HG03280 (cell line): ENCODE data around the gene TMED1.

ENCODE experiments used
- ATAC-seq: cut with Tn5 transposase; IDR thresholded peaks from one replicate; pipeline ENCODE4 v1.9.1; 2021; ENCODE audit warnings: mild to moderate bottlenecking, moderate library complexity; ENCODE audit not compliant: unreplicated experiment

The TMED1 gene

DNA sequence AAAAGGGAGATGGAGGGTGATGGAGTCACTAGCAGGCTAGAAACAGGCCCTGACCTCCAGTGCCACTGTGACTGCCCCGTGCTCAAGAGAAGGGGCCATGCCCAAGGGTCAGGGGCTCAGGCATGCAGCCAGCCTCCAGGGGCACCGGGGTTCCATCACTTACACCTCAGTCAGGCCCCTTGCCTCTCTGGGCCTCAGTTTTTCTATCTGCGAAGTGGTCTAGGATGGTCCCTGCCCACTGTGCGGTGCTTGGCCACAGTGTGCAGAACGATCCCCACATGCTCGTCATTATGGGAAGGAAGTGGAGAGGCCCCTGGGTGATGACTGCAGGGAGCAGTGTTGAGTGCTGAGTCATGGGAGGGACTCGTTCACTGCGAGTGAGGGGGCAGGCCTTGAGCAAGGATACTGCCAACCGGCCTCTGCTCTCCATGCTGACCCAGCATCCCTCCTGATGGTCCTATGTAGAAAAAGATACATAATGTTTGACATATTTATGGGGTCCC, 23.1 kb downstream of the TMED1 start:
- ATAC-seq = no peak

DNA sequence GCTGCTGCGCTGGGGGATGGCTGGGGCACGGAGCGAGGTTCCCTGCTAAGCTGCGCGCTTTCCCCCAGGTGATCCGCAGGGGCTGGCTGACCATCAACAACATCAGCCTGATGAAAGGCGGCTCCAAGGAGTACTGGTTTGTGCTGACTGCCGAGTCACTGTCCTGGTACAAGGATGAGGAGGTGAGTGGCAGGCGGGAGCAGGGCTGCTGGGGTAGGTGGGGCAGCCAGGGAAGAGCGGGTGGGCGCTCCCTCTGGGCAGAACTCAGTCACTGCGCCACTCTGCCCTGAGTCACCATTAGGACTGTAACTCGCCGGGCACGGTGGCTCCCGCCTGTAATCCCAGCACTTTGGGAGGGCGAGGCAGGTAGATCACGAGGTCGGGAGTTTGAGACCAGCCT, 23.8 kb downstream of the TMED1 start:
- no peak for ATAC-seq

- ATAC-seq = no peak
Measured at GRCh38 chr19:10811391-10812111, 24.5 kb downstream of the TMED1 start.

- ATAC-seq = no peak
Measured at GRCh38 chr19:10809651-10810285, 26.2 kb downstream of the TMED1 start.

GRCh38 chr19:10808937-10809649, 26.9 kb downstream of the TMED1 start:
- no peak for ATAC-seq

DNA sequence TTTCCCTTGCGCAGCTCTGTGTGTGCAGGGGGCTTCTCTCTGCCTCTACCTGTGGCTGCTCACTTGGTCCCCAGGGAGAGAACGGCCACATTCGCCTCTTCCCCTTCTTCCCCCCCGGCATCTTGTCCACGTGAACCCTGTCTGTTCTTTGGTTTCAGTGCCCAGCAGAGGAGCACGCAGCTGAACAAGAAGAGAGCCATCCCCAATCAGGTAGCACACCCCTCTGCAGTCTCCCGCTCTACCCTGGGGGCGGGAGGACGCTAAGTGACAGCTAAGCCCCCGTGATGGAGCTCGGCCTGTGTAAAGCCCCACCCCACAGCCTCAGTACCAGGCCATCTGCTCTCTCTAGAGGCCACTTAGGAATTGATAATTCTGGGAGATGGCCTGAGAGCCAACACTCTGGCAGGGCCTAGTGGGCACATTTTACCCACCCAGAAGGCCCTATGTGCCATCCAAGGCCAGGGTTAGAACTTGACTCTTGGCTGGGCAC, 30.2 kb downstream of the TMED1 start:
- ATAC-seq = no peak

GRCh38 chr19:10805065-10805757, 30.8 kb downstream of the TMED1 start:
- ATAC-seq = no peak

DNA sequence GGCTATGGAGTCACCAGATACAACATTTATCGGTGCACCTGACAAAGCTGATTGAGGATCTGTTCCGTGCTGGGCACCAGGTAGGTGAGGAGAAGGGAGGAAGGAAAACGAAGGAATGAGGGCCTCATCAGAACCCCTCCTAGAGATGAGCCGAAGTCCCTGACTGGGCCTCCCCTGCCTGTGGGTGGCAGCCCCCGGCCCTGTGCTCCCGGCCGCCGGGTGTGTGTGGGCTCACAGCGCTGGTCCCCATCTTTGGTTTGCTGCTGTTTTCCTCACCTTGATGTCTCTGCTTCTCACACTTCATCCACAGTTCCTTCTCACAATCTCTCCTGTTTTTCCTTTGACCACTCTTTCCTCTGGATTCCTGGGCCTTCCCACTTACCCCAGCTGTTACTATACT, 32.8 kb downstream of the TMED1 start:
- ATAC-seq = no peak

DNA sequence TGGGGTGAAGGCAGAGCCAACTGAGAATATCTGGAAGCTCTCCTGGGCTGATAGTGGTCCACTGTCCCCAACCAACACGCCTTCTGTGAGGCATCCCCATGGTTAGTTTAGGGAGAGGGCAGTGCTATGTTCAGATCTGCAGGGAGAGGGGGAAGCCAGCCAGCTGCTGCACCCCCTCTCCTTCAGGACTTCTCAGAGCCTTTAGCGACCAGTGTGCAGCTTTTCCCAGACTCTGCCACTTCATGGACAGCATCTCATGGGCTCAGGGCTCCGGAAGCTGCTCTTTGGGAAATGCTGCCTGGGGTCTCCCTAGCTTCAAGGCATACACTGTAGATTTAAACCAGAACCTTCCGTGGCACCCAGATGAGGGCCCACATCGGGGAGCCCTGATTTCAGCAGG, 33.5 kb downstream of the TMED1 start:
- ATAC-seq = no peak

- ATAC-seq = no peak
Measured at GRCh38 chr19:10800488-10800887, 35.5 kb downstream of the TMED1 start.

DNA sequence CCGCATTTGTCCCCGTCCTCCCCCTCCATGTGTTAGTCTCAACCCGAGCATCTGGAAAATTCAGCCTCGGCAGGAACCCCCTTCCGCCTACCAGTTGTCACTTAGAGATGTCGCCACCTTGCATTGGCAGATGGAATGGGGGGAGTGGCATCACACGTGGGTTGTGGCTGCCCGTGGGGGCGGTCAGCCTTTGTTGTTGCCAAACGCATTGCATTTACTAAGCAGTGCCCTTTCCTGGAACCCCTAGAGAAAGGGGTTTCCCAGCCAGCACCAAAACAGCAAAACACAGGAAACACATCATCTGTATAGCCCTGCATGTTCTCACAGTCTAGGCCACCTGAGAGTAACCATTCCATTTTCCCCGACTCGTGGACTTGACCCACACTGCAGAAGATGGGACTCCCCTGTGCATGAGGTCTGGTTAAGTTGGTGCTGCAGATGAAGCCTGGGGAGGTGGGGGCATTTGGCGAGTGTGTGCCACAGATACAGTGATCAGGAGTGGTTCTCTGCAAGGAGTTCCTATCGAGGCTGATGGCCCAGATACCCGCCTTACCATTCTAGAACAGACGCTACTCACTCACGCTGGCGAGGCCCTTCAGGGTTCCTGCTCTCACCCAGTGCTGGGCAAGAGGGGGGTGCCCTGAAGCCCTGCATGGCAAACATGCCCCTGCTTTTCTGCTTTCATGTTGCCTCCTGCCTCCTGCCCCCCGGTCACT, 38.3 kb downstream of the TMED1 start:
- ATAC-seq = no peak

- ATAC-seq = no peak
Measured at GRCh38 chr19:10797078-10797477, 38.9 kb downstream of the TMED1 start.

GRCh38 chr19:10796653-10797052, 39.4 kb downstream of the TMED1 start:
- ATAC-seq = no peak

- no peak for ATAC-seq
Measured at GRCh38 chr19:10789866-10790265, 46.1 kb downstream of the TMED1 start.

- no peak for ATAC-seq
Measured at GRCh38 chr19:10788146-10788545, 47.9 kb downstream of the TMED1 start.

- ATAC-seq = no peak
Measured at GRCh38 chr19:10784257-10784656, 51.8 kb downstream of the TMED1 start.

DNA sequence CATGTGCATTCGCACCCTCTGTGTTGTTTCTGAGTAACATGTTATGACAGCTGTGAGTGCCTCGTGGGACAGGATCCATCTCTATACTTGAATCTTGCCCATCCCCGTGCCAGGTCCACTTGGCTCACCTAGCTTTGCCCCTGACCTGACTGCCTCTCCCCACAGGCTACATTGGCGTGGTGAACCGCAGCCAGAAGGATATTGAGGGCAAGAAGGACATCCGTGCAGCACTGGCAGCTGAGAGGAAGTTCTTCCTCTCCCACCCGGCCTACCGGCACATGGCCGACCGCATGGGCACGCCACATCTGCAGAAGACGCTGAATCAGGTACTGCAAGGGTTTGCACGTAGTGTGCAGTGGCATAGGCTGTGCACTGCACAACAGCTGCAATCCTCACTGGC, 53.2 kb downstream of the TMED1 start:
- ATAC-seq = no peak
